Peyer's patch (tissue), 4 donors: Measurements from ENCODE around the gene PHF11.

ENCODE experiments used
- CTCF ChIP-seq, 6 experiments: fragments of 450-650 bp in 4 of 6; fragments of 200-600 bp in 2 of 6; sonication (generic) in 1 of 6; IDR thresholded peaks; one replicate each; pipeline ENCODE4 v1.5.1; 2017 to 2019; ENCODE audit warnings: antibody characterized with exemption in 6 of 6, mild to moderate bottlenecking in 3 of 6, moderate library complexity in 1 of 6
- POLR2A ChIP-seq, 2 donors: fragments of 450-650 bp; IDR thresholded peaks; one replicate each; pipeline ENCODE4 v1.5.1; 2017; ENCODE audit warnings: antibody characterized with exemption in 2 of 2, mild to moderate bottlenecking in 2 of 2, moderate library complexity in 2 of 2

- no peak for TF ChIP-seq CTCF (IDR thresholded peaks at IDR 0.05)
- TF ChIP-seq POLR2A (IDR thresholded peaks at IDR 0.05), result no peak
Measured at GRCh38 chr13:49456156-49456555, 39.6 kb upstream of the PHF11 start.
